Stimulated activated effector memory CD8-positive, alpha-beta T cell treated with anti-CD3 and anti-CD28 coated beads, Interleukin-12 subunit alpha, Interleukin-12 subunit beta, amount 100 ng/mL, for 72 hours (primary cell): ENCODE measurements around the gene DDR1.

Experiments used
- ATAC-seq: fragments of 150-1000 bp; cut with Tn5 transposase; 2 replicates; pipeline ENCODE4 v1.10.0; 2021
- DNase-seq, 2 donors: peaks; one replicate each; pipeline ENCODE4 v3.0.0; 2021 to 2022; ENCODE audit warnings: low spot score in 2 of 2
- H3K27ac Mint-ChIP-seq: one replicate; pipeline ENCODE4 v1.8.0; 2022; ENCODE audit warnings: mild to moderate bottlenecking, mixed read lengths
- H3K36me3 Mint-ChIP-seq: one replicate; pipeline ENCODE4 v1.8.0; 2022; ENCODE audit warnings: mild to moderate bottlenecking, mixed read lengths
- H3K4me1 Mint-ChIP-seq: one replicate; pipeline ENCODE4 v1.8.0; 2022; ENCODE audit warnings: mixed read lengths
- H3K4me3 Mint-ChIP-seq: one replicate; pipeline ENCODE4 v1.8.0; 2022; ENCODE audit warnings: mild to moderate bottlenecking, mixed read lengths
- H3K9me3 Mint-ChIP-seq: one replicate; pipeline ENCODE4 v1.8.0; 2022; ENCODE audit warnings: mixed read lengths

Gene DDR1

GRCh38 chr6:30931969-30932645, 47.8 kb downstream of the DDR1 start, which contains the start of gene SFTA2:
Gene SFTA2, minus strand, starts transcription at chr6:30932170. Its CDS starts 74 bp downstream, at chr6:30932096.
- ATAC-seq = no peak
- Mint-ChIP-seq H3K36me3 (peaks cover 8% of the 10 kb centered on the region), H3K4me1 (no peaks in the 10 kb centered on the region), H3K27ac (no peak within 1 kb of the TSS), H3K9me3 (peaks cover 4% of the 10 kb centered on the region), H3K4me3 (no peak within 1 kb of the TSS)
- no peak for DNase-seq

GRCh38 chr6:30932665-30933365, 48.5 kb downstream of the DDR1 start:
- no peak overlapping the region for H3K27ac Mint-ChIP-seq
- H3K4me1 Mint-ChIP-seq = no peaks in the 10 kb centered on the region
- ATAC-seq (no peak), DNase-seq (no peak)
- H3K9me3 Mint-ChIP-seq = peaks cover 4% of the 10 kb centered on the region
- H3K36me3 Mint-ChIP-seq = peaks cover under 1% of the 10 kb centered on the region
- no peak overlapping the region for H3K4me3 Mint-ChIP-seq

GRCh38 chr6:30935018-30935417, 50.7 kb downstream of the DDR1 start:
- Mint-ChIP-seq H3K9me3 (no peaks in the 10 kb centered on the region), H3K27ac (no peak overlapping the region), H3K4me1 (no peaks in the 10 kb centered on the region), H3K36me3 (no peaks in the 10 kb centered on the region), H3K4me3 (no peak overlapping the region)
- ATAC-seq (no peak), DNase-seq (no peak)

GRCh38 chr6:30937265-30937664, 52.9 kb downstream of the DDR1 start:
- ATAC-seq (no peak), DNase-seq (no peak)
- Mint-ChIP-seq H3K36me3 (no peaks in the 10 kb centered on the region), H3K9me3 (no peaks in the 10 kb centered on the region), H3K4me1 (no peaks in the 10 kb centered on the region), H3K27ac (no peak overlapping the region), H3K4me3 (no peak overlapping the region)

GRCh38 chr6:30938730-30939129, 54.4 kb downstream of the DDR1 start:
- ATAC-seq = no peak
- Mint-ChIP-seq H3K9me3 (no peaks in the 10 kb centered on the region), H3K36me3 (no peaks in the 10 kb centered on the region), H3K4me1 (peaks cover 8% of the 10 kb centered on the region), H3K27ac (no peak overlapping the region), H3K4me3 (no peak overlapping the region)
- no peak for DNase-seq

- DNase-seq (no peak), ATAC-seq (no peak)
- Mint-ChIP-seq H3K27ac (no peak overlapping the region), H3K36me3 (no peaks in the 10 kb centered on the region), H3K4me3 (no peak overlapping the region), H3K4me1 (peaks cover 8% of the 10 kb centered on the region), H3K9me3 (no peaks in the 10 kb centered on the region)
Observed at GRCh38 chr6:30939473-30939872, 55.2 kb downstream of the DDR1 start.

- H3K27ac Mint-ChIP-seq = no peak within 1 kb of the TSS
- DNase-seq = no peak
- no peak within 1 kb of the TSS for H3K4me3 Mint-ChIP-seq
- H3K4me1 Mint-ChIP-seq = peaks cover 8% of the 10 kb centered on the region
- H3K36me3 Mint-ChIP-seq = no peaks in the 10 kb centered on the region
- ATAC-seq = no peak
- H3K9me3 Mint-ChIP-seq = no peaks in the 10 kb centered on the region
Observed at GRCh38 chr6:30940361-30940986, 56.2 kb downstream of the DDR1 start, which contains the start of gene MUCL3. Gene MUCL3, plus strand, starts transcription at chr6:30940973. Its CDS starts 27 bp downstream, at chr6:30941000.

GRCh38 chr6:30942338-30943060, 58.2 kb downstream of the DDR1 start:
- H3K4me1 Mint-ChIP-seq = peaks cover 8% of the 10 kb centered on the region
- no peak for ATAC-seq
- no peak overlapping the region for H3K27ac Mint-ChIP-seq
- DNase-seq = no peak
- no peak overlapping the region for H3K4me3 Mint-ChIP-seq
- H3K9me3 Mint-ChIP-seq = no peaks in the 10 kb centered on the region
- no peaks in the 10 kb centered on the region for H3K36me3 Mint-ChIP-seq

- Mint-ChIP-seq H3K9me3 (no peaks in the 10 kb centered on the region), H3K4me3 (no peak overlapping the region), H3K4me1 (peaks cover 8% of the 10 kb centered on the region), H3K36me3 (no peaks in the 10 kb centered on the region), H3K27ac (no peak overlapping the region)
- DNase-seq (no peak), ATAC-seq (no peak)
Observed at GRCh38 chr6:30944051-30944450, 59.7 kb downstream of the DDR1 start.

GRCh38 chr6:30945281-30945680, 61.0 kb downstream of the DDR1 start:
- DNase-seq (no peak), ATAC-seq (no peak)
- no peak overlapping the region for H3K27ac Mint-ChIP-seq
- H3K9me3 Mint-ChIP-seq = no peaks in the 10 kb centered on the region
- no peaks in the 10 kb centered on the region for H3K36me3 Mint-ChIP-seq
- H3K4me3 Mint-ChIP-seq = no peak overlapping the region
- H3K4me1 Mint-ChIP-seq = peaks cover 8% of the 10 kb centered on the region

GRCh38 chr6:30947231-30947630, 62.9 kb downstream of the DDR1 start:
- Mint-ChIP-seq H3K27ac (no peak overlapping the region), H3K9me3 (no peaks in the 10 kb centered on the region), H3K4me1 (peaks cover 16% of the 10 kb centered on the region), H3K36me3 (peaks cover 11% of the 10 kb centered on the region), H3K4me3 (no peak overlapping the region)
- ATAC-seq (no peak), DNase-seq (no peak)

GRCh38 chr6:30948811-30949210, 64.5 kb downstream of the DDR1 start:
- Mint-ChIP-seq H3K36me3 (peaks cover 11% of the 10 kb centered on the region), H3K4me1 (peaks cover 12% of the 10 kb centered on the region), H3K4me3 (no peak overlapping the region), H3K27ac (no peak overlapping the region), H3K9me3 (no peaks in the 10 kb centered on the region)
- DNase-seq (no peak), ATAC-seq (no peak)
